Measurements from ENCODE around the gene ABHD11.
A peak's percentile ranks its signal among the peaks of the same experiment; 100 is the strongest.
"Not testable (repeated sequence)": the region's sequence is repeated elsewhere in the genome, so short reads cannot be mapped to it uniquely, and the experiment has no call there.

ABHD11 gene

GRCh38 chr7:73738612-73739386 is at the start of gene ABHD11:
Gene ABHD11 (minus strand): TSS chr7:73738802. CDS start chr7:73738770, 32 bp downstream.
- peak; percentile 99 for DNase-seq (ENCODE audit: low read depth in 2 of 2)

GRCh38 chr7:73787786-73788048 is 49.1 kb upstream of the ABHD11 start:
- not testable (repeated sequence) for DNase-seq (ENCODE audit: low read depth in 2 of 2)

- no peak for DNase-seq (ENCODE audit: low read depth in 2 of 2)
Observed at GRCh38 chr7:73786588-73786987, 48.0 kb upstream of the ABHD11 start.

- no peak for DNase-seq (ENCODE audit: low read depth in 2 of 2)
Observed at GRCh38 chr7:73779517-73779916, 40.9 kb upstream of the ABHD11 start.

- no peak for DNase-seq (ENCODE audit: low read depth in 2 of 2)
Observed at GRCh38 chr7:73778801-73779389, 40.3 kb upstream of the ABHD11 start.

- no peak for DNase-seq (ENCODE audit: low read depth in 2 of 2)
Observed at GRCh38 chr7:73774923-73775322, 36.3 kb upstream of the ABHD11 start.

GRCh38 chr7:73773700-73774517 is 35.3 kb upstream of the ABHD11 start:
- DNase-seq (ENCODE audit: low read depth in 2 of 2), result no peak

- no peak for DNase-seq (ENCODE audit: low read depth in 2 of 2)
Observed at GRCh38 chr7:73770860-73771670, 32.5 kb upstream of the ABHD11 start.

- DNase-seq (ENCODE audit: low read depth in 2 of 2), result no peak
Observed at GRCh38 chr7:73770002-73770859, 31.6 kb upstream of the ABHD11 start, which contains the start of gene CLDN3. Gene CLDN3 (minus strand): TSS chr7:73770270. CDS start chr7:73770049, 221 bp downstream.

GRCh38 chr7:73769481-73770001 is 30.9 kb upstream of the ABHD11 start:
- no peak for DNase-seq (ENCODE audit: low read depth in 2 of 2)

- no peak for DNase-seq (ENCODE audit: low read depth in 2 of 2)
Observed at GRCh38 chr7:73768641-73769480, 30.3 kb upstream of the ABHD11 start.

- no peak for DNase-seq (ENCODE audit: low read depth in 2 of 2)
Observed at GRCh38 chr7:73766556-73767229, 28.1 kb upstream of the ABHD11 start.

GRCh38 chr7:73762659-73762999 is 24.0 kb upstream of the ABHD11 start:
- DNase-seq (ENCODE audit: low read depth in 2 of 2), result no peak

GRCh38 chr7:73761854-73762658 is 23.5 kb upstream of the ABHD11 start:
- DNase-seq (ENCODE audit: low read depth in 2 of 2), result no peak

GRCh38 chr7:73758581-73759138 is 20.1 kb upstream of the ABHD11 start:
- no peak for DNase-seq (ENCODE audit: low read depth in 2 of 2)

GRCh38 chr7:73749931-73750776 is 11.6 kb upstream of the ABHD11 start:
- DNase-seq (ENCODE audit: low read depth in 2 of 2), result no peak

GRCh38 chr7:73746378-73746777 is 7.8 kb upstream of the ABHD11 start:
- DNase-seq (ENCODE audit: low read depth in 2 of 2), result no peak

Data from stimulated activated CD8-positive, alpha-beta memory T cell treated with anti-CD3 and anti-CD28 coated beads, Interleukin-2, amount 100 ng/mL, for 1 hour (primary cell).